GM18907 (cell line): ENCODE results near the gene NINL.
"Not testable (repeated sequence)": the region's sequence is repeated elsewhere in the genome, so short reads cannot be mapped to it uniquely, and the experiment has no call there.

Source experiments
- ATAC-seq: cut with Tn5 transposase; IDR thresholded peaks from one replicate; pipeline ENCODE4 v1.9.1; 2021; ENCODE audit warnings: mild to moderate bottlenecking, moderate library complexity; ENCODE audit not compliant: unreplicated experiment

The NINL gene

GRCh38 chr20:25489221-25489871, 96.0 kb downstream of the NINL start:
- ATAC-seq: no peak

- no peak for ATAC-seq
Measured at GRCh38 chr20:25487975-25488374, 97.4 kb downstream of the NINL start.

GRCh38 chr20:25487306-25487705, 98.0 kb downstream of the NINL start:
- no peak for ATAC-seq

- no peak for ATAC-seq
Measured at GRCh38 chr20:25486377-25486776, 99.0 kb downstream of the NINL start.

- no peak for ATAC-seq
Measured at GRCh38 chr20:25485872-25486271, 99.5 kb downstream of the NINL start.

DNA sequence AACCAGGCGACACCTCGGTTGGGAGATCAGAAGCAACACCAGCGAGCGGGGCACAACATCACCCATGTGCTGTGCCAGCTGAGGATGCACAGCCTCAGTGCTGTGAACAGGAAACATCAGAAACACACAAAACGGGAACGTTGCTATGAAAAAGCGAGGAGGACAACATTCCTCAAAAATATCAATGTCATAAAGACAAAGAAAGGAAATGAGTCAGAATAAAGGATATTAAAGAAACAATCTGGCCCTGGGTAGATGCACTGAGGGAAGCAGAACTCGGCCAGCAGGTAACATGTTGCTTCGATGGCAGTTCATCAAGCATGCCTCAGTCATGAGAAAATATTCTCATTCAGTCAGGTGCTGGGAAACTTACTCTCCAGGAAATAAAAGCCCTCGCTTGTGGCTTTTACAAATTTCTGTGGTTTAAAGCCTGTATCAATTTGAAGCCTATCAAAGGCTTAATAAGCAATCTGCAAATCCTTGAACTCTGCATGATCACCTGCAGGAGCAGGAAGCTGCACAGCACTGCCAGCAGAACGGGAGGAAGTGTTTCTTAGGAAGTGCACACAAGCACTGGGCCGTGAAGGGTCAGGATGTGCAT, 100.3 kb downstream of the NINL start:
- no peak for ATAC-seq

DNA sequence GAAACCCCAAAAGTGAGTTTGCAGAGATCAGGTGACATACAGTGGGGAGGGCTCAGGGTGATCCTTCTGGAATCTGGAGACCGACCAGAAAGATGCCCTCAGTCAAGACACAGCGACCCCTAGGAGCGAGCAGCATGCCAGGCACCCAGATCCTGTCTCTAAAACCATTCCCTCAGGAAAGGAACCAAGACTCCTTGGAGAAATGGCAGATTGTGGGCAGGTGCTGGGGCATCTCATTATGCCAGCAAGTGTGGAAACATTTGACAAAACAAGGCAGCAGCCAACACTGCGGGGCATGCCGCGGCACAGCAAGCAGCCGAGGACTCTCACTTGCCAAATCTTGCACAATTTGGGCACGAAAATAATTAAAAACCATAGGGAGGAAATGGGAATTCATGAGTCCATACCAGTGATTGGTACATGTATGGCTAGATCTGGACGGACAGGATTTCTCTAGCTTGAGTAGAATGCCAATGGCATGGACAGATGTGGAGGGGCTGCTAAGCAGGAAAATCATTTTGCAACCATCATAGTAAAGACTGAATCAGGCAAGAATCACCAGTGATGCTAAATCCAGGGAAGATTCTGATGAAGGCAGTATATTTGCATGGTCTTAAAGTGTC, 101.0 kb downstream of the NINL start:
- no peak for ATAC-seq

- ATAC-seq: no peak
Measured at GRCh38 chr20:25483431-25484132, 101.7 kb downstream of the NINL start.

DNA sequence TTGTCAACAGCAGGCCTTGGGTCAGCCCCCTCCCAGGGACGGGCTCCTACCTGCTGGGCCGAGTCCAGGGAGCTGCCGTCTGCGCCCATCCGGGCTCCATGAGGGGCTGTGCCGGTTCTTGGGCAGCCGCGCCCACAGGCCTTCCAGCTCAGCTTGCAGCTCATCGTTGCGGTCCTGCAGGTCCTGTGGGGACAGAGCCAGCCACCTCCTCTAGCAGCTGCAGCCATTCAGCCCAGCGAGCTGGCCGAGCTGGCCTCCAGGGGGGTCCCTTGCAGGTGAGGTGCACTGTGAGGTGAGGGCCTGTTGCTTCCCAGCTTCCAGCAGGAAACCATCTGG, 103.4 kb downstream of the NINL start:
- no peak for ATAC-seq

GRCh38 chr20:25481235-25481917, 104.0 kb downstream of the NINL start:
- no peak for ATAC-seq

DNA sequence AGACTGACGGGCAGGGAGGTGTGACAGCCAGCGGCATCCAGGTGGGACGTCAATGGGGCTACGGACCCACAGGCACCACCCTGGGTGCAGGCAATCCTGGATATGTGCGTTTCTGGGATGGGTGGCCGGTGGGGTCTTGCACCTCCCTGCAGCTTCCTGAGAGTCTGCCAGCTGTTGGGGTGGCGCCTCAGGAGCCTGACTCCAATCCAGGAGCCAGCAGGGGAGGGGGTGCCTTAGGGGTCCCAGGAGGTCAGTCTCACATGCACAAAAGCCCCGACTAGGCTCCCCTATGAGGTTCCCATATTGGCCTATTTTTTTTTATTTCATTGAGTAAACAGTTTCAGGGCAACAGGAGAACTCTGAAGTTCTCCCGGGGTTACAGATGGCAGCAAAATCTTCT, 104.5 kb downstream of the NINL start:
- no peak for ATAC-seq

- ATAC-seq: no peak
Measured at GRCh38 chr20:25480156-25480555, 105.2 kb downstream of the NINL start.

- no peak for ATAC-seq
Measured at GRCh38 chr20:25479638-25480037, 105.7 kb downstream of the NINL start.

DNA sequence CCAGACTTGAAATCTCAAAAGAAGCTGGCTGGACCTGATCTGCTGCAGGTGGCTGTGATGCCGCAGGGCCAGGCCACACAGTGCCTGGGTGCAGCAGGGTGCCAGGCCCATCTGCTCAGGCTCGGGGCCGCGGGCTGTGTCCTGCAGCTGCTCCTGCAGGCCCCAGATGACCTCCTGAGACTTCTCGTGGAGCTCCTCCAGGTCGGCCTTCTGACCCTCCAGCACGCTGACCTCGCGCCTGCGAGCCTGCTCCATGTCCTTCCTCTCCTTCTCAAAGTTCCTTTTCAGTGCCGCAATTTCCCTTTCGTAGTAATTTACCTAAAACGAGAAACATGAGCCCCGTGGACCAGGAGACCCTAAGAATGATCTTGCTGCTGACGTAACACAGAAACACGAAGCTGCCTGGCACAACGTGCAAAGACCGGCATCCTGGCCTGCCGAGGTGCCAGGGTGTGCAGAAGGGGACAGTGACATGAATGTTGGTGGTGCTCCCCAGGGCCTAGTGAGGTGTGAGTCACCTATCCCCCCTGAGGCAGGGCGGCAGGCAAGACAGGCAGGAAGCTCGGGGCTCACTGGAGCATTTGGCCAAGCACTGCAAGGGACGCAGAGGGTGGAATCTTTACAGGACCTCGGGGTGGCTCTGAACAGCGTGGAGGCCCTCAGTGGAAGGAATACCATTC, 106.3 kb downstream of the NINL start:
- ATAC-seq: no peak

- no peak for ATAC-seq
Measured at GRCh38 chr20:25477014-25477882, 108.1 kb downstream of the NINL start.

GRCh38 chr20:25476106-25477013, 109.0 kb downstream of the NINL start:
- ATAC-seq: no peak

GRCh38 chr20:25473297-25473696, 112.0 kb downstream of the NINL start:
- not testable (repeated sequence) for ATAC-seq

DNA sequence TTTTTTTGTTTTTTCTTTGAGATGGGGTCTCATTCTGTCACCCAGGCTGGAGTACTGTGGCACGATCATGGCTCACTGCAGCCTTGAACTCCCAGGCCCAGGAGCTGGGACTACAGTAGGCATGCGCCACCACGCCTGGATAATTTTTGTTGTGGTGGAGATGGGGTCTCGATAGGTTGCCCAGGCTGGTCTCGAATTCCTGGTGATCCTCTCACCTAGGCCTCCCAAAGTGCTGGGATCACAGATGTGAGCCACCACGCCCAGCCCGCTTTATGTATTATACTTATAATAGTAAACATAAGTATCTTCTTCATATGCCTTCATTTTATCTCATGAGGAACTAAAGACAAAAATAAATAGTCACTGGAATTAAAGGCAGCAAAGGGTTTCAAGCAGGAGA, 114.3 kb downstream of the NINL start:
- no peak for ATAC-seq

GRCh38 chr20:25470045-25470444, 115.3 kb downstream of the NINL start:
- ATAC-seq: peak; percentile 74
